ENCODE measurements around the gene TOGARAM2. TPM values are rescaled to one million over a fixed set of nuclear protein-coding genes. Genes with fewer than 3 reads are reported as not detected.
A peak's percentile ranks its signal among the peaks of the same experiment; 100 is the strongest.

The TOGARAM2 gene
- total and polyA plus RNA-seq, 2 experiments from 2014 or later = 0.03 TPM; not detected in 1

DNA sequence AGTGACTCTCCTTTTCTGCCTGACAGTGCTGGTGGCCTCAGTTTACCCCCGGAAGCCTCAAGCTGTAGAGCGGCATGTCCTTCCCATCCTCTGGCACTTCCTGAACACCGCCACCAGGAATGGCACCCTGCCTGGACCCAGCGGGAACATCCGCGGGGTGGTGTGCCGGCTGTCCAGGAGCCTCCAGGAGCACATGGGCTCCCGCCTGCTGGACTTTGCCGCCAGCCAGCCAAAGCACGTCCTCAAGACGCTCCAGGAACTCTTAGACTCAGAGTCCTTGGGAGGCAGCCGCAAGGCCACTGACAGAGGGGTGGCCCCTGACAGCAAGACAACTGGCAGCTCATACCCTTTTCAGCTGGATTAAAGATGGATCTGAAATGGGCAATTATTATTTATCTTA, 70.6 kb downstream of the TOGARAM2 start:
- DNase-seq (ENCODE audit: low read depth in 1 of 2, low spot score in 1 of 2) = no peak
- TF ChIP-seq, protein P1, sequence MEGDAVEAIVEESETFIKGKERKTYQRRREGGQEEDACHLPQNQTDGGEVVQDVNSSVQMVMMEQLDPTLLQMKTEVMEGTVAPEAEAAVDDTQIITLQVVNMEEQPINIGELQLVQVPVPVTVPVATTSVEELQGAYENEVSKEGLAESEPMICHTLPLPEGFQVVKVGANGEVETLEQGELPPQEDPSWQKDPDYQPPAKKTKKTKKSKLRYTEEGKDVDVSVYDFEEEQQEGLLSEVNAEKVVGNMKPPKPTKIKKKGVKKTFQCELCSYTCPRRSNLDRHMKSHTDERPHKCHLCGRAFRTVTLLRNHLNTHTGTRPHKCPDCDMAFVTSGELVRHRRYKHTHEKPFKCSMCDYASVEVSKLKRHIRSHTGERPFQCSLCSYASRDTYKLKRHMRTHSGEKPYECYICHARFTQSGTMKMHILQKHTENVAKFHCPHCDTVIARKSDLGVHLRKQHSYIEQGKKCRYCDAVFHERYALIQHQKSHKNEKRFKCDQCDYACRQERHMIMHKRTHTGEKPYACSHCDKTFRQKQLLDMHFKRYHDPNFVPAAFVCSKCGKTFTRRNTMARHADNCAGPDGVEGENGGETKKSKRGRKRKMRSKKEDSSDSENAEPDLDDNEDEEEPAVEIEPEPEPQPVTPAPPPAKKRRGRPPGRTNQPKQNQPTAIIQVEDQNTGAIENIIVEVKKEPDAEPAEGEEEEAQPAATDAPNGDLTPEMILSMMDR (IDR thresholded peaks at IDR 0.05; ENCODE audit: low read depth, low read length) = no peak
- no peaks in the 10 kb centered on the region for H3K9me3 ChIP-seq (ENCODE audit: low read depth)
- H3K4me3 ChIP-seq = no peak overlapping the region
- H3K4me1 ChIP-seq (ENCODE audit: low read depth) = peaks cover 4% of the 10 kb centered on the region
- H3K36me3 ChIP-seq = no peaks in the 10 kb centered on the region
- no peaks in the 10 kb centered on the region for H3K27me3 ChIP-seq
- H3K27ac ChIP-seq = no peak overlapping the region

DNA sequence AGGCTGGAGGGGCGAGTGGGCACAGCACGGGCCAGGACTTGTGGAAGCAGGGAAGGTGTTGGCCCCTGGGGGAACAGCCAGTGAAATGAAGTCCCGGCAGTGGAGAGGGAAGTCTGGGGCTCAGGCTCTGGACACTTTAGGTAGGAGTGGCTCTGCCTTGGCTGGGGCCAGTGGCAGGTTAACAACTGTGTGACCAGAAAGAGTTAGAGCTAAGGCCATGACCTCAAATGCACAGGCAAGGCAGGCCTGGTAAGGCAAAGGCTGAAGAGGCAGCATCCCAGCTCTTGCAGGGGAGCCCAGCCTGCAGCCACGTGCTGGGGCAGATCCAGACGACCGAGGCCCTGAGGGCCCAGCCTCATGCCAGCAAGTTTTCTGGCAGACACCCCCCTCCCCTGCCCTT, 71.7 kb downstream of the TOGARAM2 start:
- peaks cover 4% of the 10 kb centered on the region for H3K4me1 ChIP-seq (ENCODE audit: low read depth)
- no peak overlapping the region for H3K27ac ChIP-seq
- H3K36me3 ChIP-seq = no peaks in the 10 kb centered on the region
- TF ChIP-seq, protein P1 (IDR thresholded peaks at IDR 0.05; ENCODE audit: low read depth, low read length) = no peak
- no peak overlapping the region for H3K4me3 ChIP-seq
- H3K27me3 ChIP-seq = no peaks in the 10 kb centered on the region
- no peak for DNase-seq (ENCODE audit: low read depth in 1 of 2, low spot score in 1 of 2)
- H3K9me3 ChIP-seq (ENCODE audit: low read depth) = no peaks in the 10 kb centered on the region

DNA sequence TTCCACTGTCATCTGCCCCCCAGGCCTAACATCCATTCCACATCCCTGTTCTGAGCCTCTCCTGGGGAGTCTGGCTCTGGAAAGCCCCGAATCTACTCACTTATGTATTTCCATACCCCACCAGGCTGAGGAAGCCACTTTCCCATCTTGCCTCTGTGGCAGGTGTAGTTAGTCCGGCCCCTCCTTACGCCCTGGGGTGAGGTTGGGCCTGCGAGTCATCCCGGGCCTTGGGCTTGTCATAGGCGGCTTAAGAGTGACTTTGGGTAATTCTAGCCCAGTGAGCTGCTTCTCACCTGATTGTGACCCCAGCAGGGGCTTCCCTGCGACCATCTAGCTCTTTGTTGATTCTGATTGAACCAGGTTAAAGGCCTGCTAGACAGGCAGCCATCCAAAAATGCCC, 72.1 kb downstream of the TOGARAM2 start:
- TF ChIP-seq, protein P1 (IDR thresholded peaks at IDR 0.05; ENCODE audit: low read depth, low read length) = no peak
- H3K9me3 ChIP-seq (ENCODE audit: low read depth) = no peaks in the 10 kb centered on the region
- no peaks in the 10 kb centered on the region for H3K27me3 ChIP-seq
- no peaks in the 10 kb centered on the region for H3K36me3 ChIP-seq
- H3K4me1 ChIP-seq (ENCODE audit: low read depth) = peaks cover 4% of the 10 kb centered on the region
- DNase-seq (ENCODE audit: low read depth in 1 of 2, low spot score in 1 of 2) = no peak
- H3K27ac ChIP-seq = no peak overlapping the region
- no peak overlapping the region for H3K4me3 ChIP-seq

DNA sequence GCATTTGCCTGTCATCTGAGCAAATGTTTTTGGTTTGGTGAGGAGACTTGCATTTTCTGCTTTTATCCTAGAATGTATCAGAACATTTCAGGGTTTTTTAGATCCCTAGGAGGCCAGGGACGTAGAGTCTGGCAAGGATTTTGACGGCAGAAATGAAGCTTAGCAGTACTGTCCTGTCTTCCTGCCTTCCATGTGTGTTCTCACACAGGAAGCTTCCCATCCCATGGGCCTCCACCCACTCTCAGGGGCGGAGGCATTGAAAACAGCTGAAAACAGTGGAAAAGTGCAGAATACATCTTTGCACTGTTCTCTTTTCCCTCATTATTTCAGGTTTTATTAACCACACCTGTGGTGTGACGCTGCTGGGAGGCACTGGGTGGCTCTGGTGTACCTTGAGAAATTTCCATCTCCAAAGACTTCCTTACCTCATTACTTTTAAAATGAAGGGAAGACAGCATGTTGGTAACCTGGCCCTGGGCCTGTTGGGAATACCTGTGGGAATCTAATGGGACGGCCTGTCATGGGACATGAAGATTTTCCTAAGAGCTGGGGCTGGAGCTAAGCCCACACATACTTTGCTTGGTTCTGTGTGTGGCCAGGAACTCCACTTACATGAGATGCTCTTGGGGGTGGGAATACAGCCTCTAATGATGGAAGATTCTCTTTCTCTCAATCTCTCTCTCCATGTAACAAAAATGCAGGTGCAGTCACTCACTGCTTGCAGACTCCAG, 72.7 kb downstream of the TOGARAM2 start:
- peak in 1 of 2 donors; percentile 8 for DNase-seq (ENCODE audit: low read depth in 1 of 2, low spot score in 1 of 2)
- Histone ChIP-seq H3K27ac (no peak overlapping the region), H3K4me3 (no peak overlapping the region), H3K9me3 (ENCODE audit: low read depth) (no peaks in the 10 kb centered on the region), H3K27me3 (no peaks in the 10 kb centered on the region), H3K36me3 (no peaks in the 10 kb centered on the region), H3K4me1 (ENCODE audit: low read depth) (peaks cover 4% of the 10 kb centered on the region)
- TF ChIP-seq, protein P1 (IDR thresholded peaks at IDR 0.05; ENCODE audit: low read depth, low read length) = peak; percentile 11

DNA sequence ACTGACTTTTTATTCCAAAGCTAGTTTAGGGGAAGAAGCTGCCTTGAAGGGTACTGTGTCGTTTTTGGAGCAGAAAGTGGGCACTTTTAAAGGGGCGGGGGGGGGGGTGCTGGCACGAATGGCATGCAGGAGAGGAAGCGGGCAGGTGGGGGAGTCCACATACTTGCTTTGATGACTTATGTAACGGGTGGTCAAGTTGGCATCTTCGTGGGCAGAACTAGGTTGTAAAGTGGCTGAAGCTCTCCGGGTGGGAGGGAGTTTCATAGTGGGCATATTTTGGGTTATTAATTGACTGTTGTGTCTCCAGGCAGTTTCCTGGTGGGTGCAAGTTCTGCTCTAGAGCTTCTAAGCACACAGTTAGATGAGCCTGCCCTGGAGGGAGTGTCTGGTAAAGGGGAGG, 73.3 kb downstream of the TOGARAM2 start:
- Histone ChIP-seq H3K9me3 (ENCODE audit: low read depth) (no peaks in the 10 kb centered on the region), H3K27ac (no peak overlapping the region), H3K36me3 (no peaks in the 10 kb centered on the region), H3K27me3 (no peaks in the 10 kb centered on the region), H3K4me1 (ENCODE audit: low read depth) (peaks cover 6% of the 10 kb centered on the region), H3K4me3 (no peak overlapping the region)
- DNase-seq (ENCODE audit: low read depth in 1 of 2, low spot score in 1 of 2) = no peak
- TF ChIP-seq, protein P1 (IDR thresholded peaks at IDR 0.05; ENCODE audit: low read depth, low read length) = no peak

Data from cardiac muscle cell (in vitro differentiated cells and primary cell).